ENCODE data around the gene C22orf15.
A peak's percentile ranks its signal among the peaks of the same experiment; 100 is the strongest.

The C22orf15 gene

DNA sequence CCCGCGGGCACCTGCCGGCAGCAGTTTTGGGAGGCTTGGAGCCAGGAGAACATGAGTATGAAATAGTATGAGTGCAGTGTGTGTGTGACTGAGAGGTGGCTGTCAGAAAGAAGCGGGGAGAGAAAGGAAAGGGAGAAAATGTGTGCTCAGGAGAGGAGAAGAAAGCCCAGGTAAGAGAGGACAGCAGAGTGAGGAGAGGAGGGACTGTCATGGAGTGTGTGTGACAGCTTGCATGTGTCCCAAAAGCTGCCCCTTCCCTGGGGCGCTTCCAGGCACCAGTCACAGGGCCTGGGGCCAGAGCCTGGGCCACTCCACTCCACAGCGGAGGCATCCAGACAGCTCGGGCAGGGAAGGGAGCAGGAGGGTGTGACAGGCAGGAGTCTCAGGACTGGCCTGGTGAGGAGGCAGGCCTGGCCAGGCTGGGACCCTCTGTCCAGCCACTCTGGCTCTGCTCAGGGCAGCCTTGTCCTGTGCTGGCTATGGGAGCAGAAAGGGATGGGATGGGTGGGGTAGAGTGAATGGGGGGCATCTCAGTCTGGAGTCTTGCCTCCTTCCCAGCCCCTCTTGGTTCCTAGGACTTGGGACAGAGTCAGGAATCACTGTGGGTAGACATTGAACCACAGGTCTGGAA lies 10.8 kb downstream of the C22orf15 start:
- DNase-seq = no peak

- no peak for DNase-seq
These were observed 11.5 kb downstream of the C22orf15 start for GRCh38 chr22:23774114-23774921.

DNA sequence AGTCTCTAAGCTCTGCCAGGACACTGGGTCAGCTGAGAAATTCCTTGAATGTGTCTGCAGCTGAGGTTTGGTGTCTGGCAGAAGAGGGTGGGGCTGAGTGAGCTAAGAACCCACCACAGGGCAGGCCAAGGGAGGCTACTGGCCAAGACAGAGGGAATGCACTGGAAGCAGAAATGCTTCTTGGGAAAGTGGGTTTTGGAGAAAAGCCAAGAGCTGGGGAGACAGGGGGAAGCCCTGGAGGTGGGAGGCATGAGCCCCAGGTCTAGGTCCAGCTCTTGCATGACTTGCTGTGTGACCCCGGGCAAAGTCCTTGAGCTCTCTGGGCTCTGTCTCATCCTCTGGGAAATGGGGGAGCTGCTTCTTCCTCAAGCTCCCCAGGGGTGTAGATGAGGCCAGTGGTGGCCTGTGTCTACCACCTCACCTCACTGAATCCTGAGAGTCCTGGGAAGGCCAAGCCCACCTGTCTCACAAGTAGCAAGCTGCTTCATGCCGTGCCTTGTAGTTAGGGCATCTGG lies 12.2 kb downstream of the C22orf15 start:
- DNase-seq = no peak

DNA sequence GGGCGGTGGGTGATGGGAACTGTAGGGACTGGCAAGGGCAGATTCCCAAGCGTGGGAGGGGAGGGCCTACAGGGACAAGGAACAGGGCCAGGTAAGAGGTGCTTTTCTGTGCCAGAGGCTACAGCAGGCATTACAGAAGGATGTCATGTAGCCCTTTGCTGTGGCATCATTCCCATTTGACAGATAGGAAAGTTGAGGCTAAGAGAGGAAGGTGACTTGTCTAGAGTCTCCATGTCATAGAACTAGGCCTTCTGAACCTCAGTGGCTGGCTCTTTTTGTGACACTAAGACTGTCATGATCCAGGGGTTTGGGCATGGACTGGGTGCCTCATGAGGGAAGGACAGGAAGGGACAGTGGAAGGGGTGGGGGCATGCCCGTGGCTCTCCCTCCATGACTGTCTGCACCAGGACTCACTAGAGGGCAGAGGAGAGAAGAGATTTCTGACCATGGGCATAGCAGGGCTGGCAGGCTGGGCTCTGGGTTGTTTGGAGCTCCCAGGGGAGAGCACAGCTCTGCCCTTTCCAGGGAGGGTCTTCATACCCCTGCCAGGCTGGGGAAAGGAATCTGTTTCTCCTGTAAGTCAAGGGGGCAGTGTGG lies 13.1 kb downstream of the C22orf15 start:
- no peak for DNase-seq

DNA sequence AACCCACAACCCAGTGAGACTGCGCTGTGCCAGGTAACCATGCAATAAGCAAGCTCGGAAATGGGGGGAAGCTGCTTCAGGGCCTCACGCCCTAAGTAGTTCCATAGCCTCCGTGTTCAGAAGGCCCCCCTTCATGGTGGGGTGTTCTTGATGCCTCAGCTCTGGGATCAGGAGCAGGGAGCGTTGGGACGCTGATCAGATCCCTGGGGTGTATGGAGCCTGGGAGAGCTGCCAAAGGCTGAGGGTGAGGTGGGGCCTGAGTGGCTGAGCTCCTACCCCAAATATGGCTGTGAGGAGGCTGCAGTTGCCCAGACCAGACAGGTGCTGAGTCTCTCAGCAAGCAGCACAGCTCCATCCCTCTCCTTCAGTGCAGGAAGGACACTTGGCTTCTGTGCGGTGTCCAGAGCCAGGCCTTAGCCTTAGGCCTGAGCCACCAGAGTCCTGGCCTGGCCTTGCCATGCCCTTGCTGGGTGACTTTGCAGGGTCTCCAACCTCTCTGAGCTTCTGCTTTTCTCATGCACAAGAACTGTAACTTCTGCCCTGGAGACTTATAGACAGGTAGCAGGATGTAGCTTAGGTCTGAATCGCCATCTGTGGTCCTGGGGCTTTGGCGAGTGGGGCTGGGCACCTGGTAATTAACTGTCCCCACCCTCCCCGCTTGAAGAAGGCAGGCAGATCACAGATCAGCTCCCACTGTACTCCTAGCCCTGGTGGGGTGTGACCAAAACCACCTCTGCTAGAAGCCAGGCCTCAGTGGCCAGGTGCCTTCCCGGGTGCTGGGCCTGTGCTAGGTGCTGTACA lies 15.2 kb downstream of the C22orf15 start:
- DNase-seq = no peak

- no peak for DNase-seq
These were observed 15.7 kb downstream of the C22orf15 start for GRCh38 chr22:23778577-23778900.

DNA sequence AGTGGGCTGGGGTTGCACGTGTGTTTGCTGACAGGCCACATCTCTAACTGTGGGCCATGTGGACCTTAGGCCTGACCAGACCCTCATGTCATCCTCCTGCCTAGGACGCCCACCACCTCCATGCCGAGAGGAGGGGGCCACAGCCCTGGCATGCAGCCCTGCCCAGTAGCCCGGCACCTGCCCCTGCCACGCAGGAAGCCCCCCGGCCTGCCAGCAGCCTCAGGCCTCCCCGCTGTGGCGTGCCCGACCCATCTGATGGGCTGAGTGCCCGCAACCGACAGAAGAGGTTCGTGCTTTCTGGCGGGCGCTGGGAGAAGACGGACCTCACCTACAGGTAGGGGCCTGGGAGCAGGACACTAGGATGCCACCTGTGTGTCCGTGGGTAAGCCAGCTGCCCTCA lies 16.3 kb downstream of the C22orf15 start:
- DNase-seq = no peak

DNA sequence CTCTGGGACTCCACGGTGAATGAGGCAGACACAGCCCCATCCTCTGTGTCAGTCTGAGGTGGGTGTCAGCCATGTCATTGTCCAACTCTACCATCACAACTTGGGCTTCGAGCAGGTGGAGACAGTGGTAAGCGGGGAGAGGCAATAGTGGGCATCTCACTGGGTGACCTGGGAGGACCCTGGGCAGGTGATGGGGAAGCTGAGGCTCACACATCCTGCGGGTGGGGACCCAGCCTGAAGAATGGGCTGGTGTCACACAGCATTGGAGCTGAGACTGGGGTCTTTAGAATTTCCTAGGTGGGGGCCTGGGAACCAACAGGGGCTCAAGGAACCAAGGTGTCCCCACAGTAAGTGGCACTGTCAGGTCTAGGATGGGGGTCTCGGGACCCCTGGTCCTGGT lies 16.9 kb downstream of the C22orf15 start:
- DNase-seq = no peak

GRCh38 chr22:23780146-23780748 lies 17.5 kb downstream of the C22orf15 start:
- no peak for DNase-seq

DNA sequence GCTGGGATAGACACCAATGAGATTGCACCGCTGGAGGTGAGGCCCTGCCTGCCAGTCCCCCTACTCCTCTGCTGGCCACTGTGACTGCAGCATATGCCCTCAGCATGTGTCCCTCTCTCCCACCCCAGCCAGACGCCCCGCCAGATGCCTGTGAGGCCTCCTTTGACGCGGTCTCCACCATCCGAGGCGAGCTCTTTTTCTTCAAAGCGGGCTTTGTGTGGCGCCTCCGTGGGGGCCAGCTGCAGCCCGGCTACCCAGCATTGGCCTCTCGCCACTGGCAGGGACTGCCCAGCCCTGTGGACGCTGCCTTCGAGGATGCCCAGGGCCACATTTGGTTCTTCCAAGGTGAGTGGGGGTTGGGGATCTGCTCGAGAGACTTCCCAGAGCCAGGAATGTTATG lies 18.3 kb downstream of the C22orf15 start:
- DNase-seq = no peak

DNA sequence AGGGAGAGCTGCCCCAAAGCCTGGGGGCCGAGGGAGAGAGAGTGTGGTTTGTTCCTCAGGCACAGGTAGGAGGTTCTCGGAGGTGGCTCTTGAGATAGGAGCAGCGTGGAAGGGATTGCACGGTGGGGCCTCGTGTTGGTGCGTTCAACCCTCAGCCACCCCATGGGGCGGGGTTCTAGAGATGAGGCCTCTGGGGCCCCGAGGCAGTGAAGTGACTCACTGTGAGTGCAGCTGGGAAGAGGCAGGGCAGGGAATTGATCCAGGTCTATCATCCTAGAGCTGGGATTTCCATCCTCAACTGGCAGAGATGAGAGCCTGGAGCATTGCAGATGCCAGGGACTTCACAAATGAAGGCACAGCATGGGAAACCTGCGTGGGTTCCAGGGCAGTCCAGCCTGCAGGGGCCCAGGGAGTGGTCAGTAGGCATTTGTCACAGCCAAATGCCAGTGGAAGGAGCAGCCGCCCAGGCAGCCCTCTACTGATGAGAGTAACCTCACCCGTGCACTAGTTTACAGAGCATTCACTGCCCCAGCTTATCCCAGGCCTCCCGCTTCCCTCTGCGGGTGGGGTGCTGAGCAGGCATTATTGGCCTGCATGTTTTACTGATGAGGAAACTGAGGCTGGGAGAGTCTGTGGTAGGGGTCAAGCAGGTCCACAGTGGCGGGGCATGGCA lies 18.9 kb downstream of the C22orf15 start:
- no peak for DNase-seq

GRCh38 chr22:23782252-23782651 lies 19.5 kb downstream of the C22orf15 start:
- no peak for DNase-seq

DNA sequence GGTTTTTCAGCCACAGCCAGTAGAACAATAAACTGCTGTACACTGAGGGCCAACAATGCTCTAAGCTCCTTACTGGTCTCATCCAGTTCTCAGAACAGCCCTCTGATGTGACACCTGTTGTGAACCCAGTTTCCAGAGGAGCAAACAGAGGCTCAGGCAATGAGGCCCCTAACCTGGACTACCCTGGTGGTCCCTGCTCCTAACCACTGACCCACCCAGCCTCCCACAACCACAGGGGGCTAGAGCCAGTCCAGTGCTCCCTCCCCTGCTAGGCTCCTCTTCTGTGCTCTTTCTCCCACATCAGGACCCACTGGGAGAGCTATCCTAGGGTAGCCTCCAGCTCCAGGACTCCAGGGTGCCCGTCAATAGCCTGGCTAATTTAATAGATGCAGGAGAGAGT lies 19.9 kb downstream of the C22orf15 start:
- no peak for DNase-seq

DNA sequence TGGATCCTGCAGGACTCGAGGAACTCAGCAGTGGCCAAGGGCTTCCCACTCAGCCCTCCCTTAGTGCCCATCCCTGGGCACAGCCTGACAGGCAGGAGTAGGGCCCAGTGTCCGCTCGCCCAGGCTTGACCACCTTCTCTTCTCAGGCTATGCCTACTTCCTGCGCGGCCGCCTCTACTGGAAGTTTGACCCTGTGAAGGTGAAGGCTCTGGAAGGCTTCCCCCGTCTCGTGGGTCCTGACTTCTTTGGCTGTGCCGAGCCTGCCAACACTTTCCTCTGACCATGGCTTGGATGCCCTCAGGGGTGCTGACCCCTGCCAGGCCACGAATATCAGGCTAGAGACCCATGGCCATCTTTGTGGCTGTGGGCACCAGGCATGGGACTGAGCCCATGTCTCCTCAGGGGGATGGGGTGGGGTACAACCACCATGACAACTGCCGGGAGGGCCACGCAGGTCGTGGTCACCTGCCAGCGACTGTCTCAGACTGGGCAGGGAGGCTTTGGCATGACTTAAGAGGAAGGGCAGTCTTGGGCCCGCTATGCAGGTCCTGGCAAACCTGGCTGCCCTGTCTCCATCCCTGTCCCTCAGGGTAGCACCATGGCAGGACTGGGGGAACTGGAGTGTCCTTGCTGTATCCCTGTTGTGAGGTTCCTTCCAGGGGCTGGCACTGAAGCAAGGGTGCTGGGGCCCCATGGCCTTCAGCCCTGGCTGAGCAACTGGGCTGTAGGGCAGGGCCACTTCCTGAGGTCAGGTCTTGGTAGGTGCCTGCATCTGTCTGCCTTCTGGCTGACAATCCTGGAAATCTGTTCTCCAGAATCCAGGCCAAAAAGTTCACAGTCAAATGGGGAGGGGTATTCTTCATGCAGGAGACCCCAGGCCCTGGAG lies 20.7 kb downstream of the C22orf15 start:
- no peak for DNase-seq

- DNase-seq = no peak
These were observed 21.5 kb downstream of the C22orf15 start for GRCh38 chr22:23784215-23784732.

- no peak for DNase-seq
These were observed 23.5 kb downstream of the C22orf15 start for GRCh38 chr22:23786261-23786710.

DNA sequence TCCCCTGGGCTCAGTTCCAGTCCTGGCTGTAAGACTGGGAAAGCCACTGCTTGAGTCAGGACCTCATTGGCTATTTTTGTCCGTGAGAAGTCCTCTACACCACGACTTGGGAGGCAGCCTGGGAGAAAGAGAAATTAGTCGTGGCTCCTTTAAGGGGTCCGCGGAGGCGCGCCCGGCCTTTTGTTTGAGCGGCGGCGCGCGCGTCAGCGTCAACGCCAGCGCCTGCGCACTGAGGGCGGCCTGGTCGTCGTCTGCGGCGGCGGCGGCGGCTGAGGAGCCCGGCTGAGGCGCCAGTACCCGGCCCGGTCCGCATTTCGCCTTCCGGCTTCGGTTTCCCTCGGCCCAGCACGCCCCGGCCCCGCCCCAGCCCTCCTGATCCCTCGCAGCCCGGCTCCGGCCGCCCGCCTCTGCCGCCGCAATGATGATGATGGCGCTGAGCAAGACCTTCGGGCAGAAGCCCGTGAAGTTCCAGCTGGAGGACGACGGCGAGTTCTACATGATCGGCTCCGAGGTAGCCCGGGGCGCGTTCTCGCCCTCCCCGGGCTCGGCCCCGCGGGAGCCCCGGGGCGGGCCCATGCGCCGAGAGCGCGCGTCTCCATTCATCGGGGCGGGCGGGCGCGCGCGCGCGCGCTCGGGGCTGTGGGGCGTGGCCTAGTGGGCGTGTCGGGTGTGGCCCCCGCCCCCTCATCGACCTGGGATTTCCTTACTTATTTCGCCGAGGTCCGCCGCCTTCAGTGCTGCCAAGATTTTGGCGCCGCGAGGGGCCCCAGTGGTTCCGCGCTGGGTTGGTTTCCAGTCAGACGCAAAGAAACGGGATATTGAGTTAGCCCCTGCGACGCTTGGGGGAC lies 24.2 kb downstream of the C22orf15 start, which contains the start of gene SMARCB1:
Gene SMARCB1 (plus strand): TSS at position 215 of the 848 bp plus-strand sequence. CDS start 204 bp downstream, at position 419.
- peak; percentile 79 to 93 (median 85) for DNase-seq

- no peak for DNase-seq
These were observed 24.8 kb downstream of the C22orf15 start for GRCh38 chr22:23787600-23787896.

DNA sequence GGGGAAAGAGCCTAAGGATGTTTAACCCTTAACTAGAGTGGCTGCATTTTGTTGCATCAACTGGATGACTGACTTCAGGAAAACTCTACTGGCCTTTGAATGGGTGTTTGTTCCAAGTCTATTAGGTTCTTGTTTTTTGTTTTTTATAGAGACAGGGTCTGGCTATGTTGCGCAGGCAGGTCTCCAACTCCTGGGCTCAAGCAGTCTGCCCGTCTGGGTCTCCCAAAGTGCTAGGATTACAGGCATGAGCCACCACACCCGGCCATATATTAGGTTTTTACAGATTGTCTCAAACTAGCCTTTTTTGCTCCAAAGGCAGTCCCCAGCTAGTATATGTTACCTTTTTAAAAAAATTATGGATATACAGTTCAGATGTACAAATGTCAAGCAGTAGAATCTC lies 25.1 kb downstream of the C22orf15 start:
- no peak for DNase-seq

DNA sequence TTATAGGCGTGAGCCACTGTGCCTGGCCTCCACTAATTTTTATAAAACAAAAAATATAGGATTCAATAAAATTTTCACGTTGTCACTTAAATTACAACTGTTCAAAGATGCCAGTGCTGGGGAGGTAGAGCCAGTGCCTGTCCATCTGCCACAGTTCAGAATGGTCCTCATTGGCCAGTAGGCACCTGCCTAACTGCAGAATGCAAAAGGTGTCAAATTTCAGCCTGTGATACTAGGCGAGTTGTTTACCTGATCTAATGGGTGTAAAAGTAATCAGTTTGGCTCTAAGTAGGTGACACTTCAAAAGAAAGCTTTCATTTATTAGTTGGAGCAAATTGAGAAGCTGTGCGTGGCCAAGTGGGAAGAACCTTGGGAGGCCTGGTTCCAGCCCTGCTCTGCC lies 26.3 kb downstream of the C22orf15 start:
- no peak for DNase-seq
